ENCODE data around the gene WASF2.
A peak's percentile ranks its signal among the peaks of the same experiment; 100 is the strongest.
"Not testable (repeated sequence)": the region's sequence is repeated elsewhere in the genome, so short reads cannot be mapped to it uniquely, and the experiment has no call there.

WASF2 gene

GRCh38 chr1:27414091-27414490, 75.9 kb downstream of the WASF2 start:
- no peak for DNase-seq

GRCh38 chr1:27413004-27413403, 77.0 kb downstream of the WASF2 start:
- DNase-seq = no peak

- no peak for DNase-seq
Observed at GRCh38 chr1:27412502-27412901, 77.5 kb downstream of the WASF2 start.

- no peak for DNase-seq
Observed at GRCh38 chr1:27410709-27411108, 79.3 kb downstream of the WASF2 start.

- DNase-seq = no peak
Observed at GRCh38 chr1:27409669-27410068, 80.3 kb downstream of the WASF2 start.

GRCh38 chr1:27408151-27408550, 81.8 kb downstream of the WASF2 start:
- DNase-seq = no peak

- not testable (repeated sequence) for DNase-seq
Observed at GRCh38 chr1:27406791-27407190, 83.2 kb downstream of the WASF2 start.

GRCh38 chr1:27406362-27406680, 83.6 kb downstream of the WASF2 start:
- no peak for DNase-seq

- DNase-seq = not testable (repeated sequence)
Observed at GRCh38 chr1:27405598-27406361, 84.2 kb downstream of the WASF2 start.

- DNase-seq = no peak
Observed at GRCh38 chr1:27405074-27405473, 84.9 kb downstream of the WASF2 start.

- DNase-seq = no peak
Observed at GRCh38 chr1:27403931-27404330, 86.0 kb downstream of the WASF2 start.

- no peak for DNase-seq
Observed at GRCh38 chr1:27403065-27403726, 86.8 kb downstream of the WASF2 start.

GRCh38 chr1:27402349-27402754, 87.6 kb downstream of the WASF2 start:
- DNase-seq = peak; percentile 24

GRCh38 chr1:27400963-27401341, 89.0 kb downstream of the WASF2 start:
- DNase-seq = no peak

GRCh38 chr1:27400082-27400962, 89.6 kb downstream of the WASF2 start:
- no peak for DNase-seq

- no peak for DNase-seq
Observed at GRCh38 chr1:27399251-27400025, 90.5 kb downstream of the WASF2 start.

GRCh38 chr1:27398405-27399149, 91.4 kb downstream of the WASF2 start:
- DNase-seq = no peak

GRCh38 chr1:27397749-27398148, 92.2 kb downstream of the WASF2 start:
- no peak for DNase-seq

- DNase-seq = no peak
Observed at GRCh38 chr1:27397110-27397509, 92.9 kb downstream of the WASF2 start.

GRCh38 chr1:27395441-27396195, 94.3 kb downstream of the WASF2 start:
- DNase-seq = peak; percentile 52

GRCh38 chr1:27394925-27395324, 95.0 kb downstream of the WASF2 start:
- no peak for DNase-seq
